Duodenal mucosa (tissue), 2 donors: ENCODE measurements around the gene PLXDC1.

ENCODE experiments used
- H3K27ac ChIP-seq: one replicate; pipeline ENCODE4 v1.7.0; 2013; ENCODE audit warnings: low read depth, low read length
- H3K27me3 ChIP-seq, 2 donors: one replicate each; pipeline ENCODE4 v1.7.0; 2013; ENCODE audit warnings: low read length in 2 of 2, control low read depth in 1 of 2; ENCODE audit not compliant: insufficient read depth in 2 of 2, control insufficient read depth in 1 of 2
- H3K36me3 ChIP-seq, 2 donors: one replicate each; pipeline ENCODE4 v1.7.0; 2013; ENCODE audit warnings: low read length in 2 of 2, control low read depth in 1 of 2; ENCODE audit not compliant: insufficient read depth in 2 of 2, control insufficient read depth in 1 of 2
- H3K4me1 ChIP-seq, 2 donors: one replicate each; pipeline ENCODE4 v1.7.0; 2013; ENCODE audit warnings: low read length in 2 of 2, control low read depth in 1 of 2; ENCODE audit not compliant: insufficient read depth in 2 of 2, control insufficient read depth in 1 of 2
- H3K4me3 ChIP-seq, 2 donors: one replicate each; pipeline ENCODE4 v1.7.0; 2013; ENCODE audit warnings: low read length in 2 of 2, low read depth in 1 of 2
- H3K9ac ChIP-seq, 2 donors: one replicate each; pipeline ENCODE4 v1.7.0; 2013; ENCODE audit warnings: low read length in 2 of 2, low read depth in 1 of 2
- H3K9me3 ChIP-seq, 2 donors: one replicate each; pipeline ENCODE4 v1.7.0; 2013; ENCODE audit warnings: low read length in 2 of 2, control low read depth in 1 of 2; ENCODE audit not compliant: control insufficient read depth in 1 of 2

The PLXDC1 gene

DNA sequence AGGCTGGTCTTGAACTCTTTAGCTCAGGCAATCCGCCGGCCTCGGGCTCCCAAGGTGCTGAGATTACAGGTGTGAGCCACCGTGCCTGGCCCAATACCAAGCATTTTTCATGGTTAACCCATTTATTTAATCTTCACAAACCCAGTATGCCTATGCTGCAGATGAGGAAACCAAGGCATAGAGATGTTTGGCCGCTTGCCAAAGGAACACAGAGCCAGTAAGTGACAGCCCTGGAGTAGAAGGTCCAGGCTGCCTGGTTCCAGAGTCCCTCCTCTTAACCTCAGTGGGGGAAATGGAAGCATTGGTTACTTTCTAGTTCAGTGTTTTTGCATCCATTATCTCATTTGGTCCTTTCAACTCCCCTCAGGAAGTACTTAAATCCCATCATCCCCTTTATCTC lies 29.9 kb upstream of the PLXDC1 start:
- H3K27me3 ChIP-seq, result no peaks in the 10 kb centered on the region
- peaks cover under 1 to 10% of the 10 kb centered on the region in 2 donors for H3K4me1 ChIP-seq
- no peak overlapping the region for H3K4me3 ChIP-seq
- no peak overlapping the region for H3K9ac ChIP-seq
- H3K9me3 ChIP-seq, result no peaks in the 10 kb centered on the region
- no peak overlapping the region for H3K27ac ChIP-seq
- peaks cover 0 to 24% of the 10 kb centered on the region in 2 donors for H3K36me3 ChIP-seq

DNA sequence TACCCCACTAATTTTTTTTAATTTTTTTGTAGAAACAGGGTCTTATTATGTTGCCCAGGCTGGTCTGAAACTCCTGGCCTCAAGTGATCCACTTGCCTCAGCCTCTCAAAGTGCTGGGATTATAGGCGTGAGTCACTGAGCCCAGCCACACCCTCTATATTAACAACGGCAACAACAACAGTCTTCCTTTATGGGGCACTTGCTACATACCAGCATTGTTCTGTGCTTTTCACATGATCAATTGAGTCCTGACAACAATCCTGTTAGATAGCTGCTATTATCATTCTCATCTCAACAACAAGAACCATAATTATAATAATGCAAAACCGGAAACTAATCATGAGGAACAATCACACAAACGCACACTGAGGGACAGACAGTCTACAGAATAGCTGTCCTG lies 27.1 kb upstream of the PLXDC1 start:
- no peak overlapping the region for H3K4me3 ChIP-seq
- H3K36me3 ChIP-seq, result peaks cover 0 to 8% of the 10 kb centered on the region in 2 donors
- peaks cover 13 to 24% of the 10 kb centered on the region in 2 donors for H3K4me1 ChIP-seq
- no peaks in the 10 kb centered on the region for H3K9me3 ChIP-seq
- no peaks in the 10 kb centered on the region for H3K27me3 ChIP-seq
- no peak overlapping the region for H3K27ac ChIP-seq
- no peak overlapping the region for H3K9ac ChIP-seq

GRCh38 chr17:39177256-39177655 lies 25.8 kb upstream of the PLXDC1 start:
- peaks cover 13 to 24% of the 10 kb centered on the region in 2 donors for H3K4me1 ChIP-seq
- no peak overlapping the region for H3K27ac ChIP-seq
- no peaks in the 10 kb centered on the region for H3K9me3 ChIP-seq
- H3K9ac ChIP-seq, result no peak overlapping the region
- no peaks in the 10 kb centered on the region for H3K36me3 ChIP-seq
- H3K27me3 ChIP-seq, result no peaks in the 10 kb centered on the region
- no peak overlapping the region for H3K4me3 ChIP-seq

- Histone ChIP-seq H3K4me3 (peak overlapping the region in 1 of 2 donors; percentile 54), H3K9me3 (no peaks in the 10 kb centered on the region), H3K27ac (no peak overlapping the region), H3K27me3 (no peaks in the 10 kb centered on the region), H3K9ac (no peak overlapping the region), H3K36me3 (no peaks in the 10 kb centered on the region), H3K4me1 (peaks cover 13 to 24% of the 10 kb centered on the region in 2 donors)
These were observed 24.3 kb upstream of the PLXDC1 start for GRCh38 chr17:39175695-39176093.

DNA sequence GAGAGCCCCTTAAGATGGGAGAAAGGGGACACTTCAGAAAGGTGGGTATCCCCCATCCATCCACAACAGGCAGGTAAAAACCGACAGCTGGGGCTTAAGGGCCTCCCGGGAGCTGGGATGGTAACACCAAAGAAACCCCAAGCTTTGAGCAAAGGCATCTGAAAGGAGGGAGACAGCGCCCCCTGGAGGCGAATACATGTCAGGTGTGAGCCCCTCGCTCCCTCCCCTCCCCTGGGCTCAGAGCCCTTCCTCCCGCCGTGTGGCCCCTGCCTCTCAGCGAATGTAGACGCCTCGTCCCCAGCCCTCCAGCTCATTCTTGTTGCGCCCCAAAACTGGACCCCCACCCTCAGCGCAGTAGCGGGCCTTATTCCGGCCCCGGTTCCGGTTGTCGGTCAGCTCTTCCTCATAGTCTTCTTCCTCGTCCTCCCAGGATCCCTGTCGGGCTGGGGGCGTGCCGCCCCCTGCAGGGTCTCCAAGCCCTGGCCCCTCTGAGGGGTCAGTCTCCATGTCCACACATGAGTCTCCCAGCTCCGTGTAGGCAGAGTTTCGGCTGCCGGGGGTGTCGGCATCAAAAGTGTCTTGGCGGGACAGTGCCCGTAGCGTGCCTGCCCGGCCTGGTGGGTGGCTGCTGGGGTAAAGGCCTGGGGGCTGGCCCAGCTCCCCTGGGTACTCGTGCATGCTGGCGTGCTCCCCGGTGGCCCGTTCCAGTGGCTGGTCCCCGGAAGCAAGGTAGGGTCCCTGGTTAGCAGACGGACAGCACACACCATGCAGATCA lies 23.7 kb upstream of the PLXDC1 start:
- Histone ChIP-seq H3K9me3 (no peaks in the 10 kb centered on the region), H3K27ac (no peak overlapping the region), H3K27me3 (no peaks in the 10 kb centered on the region), H3K9ac (no peak overlapping the region), H3K36me3 (no peaks in the 10 kb centered on the region), H3K4me1 (peaks cover 13 to 24% of the 10 kb centered on the region in 2 donors), H3K4me3 (peak overlapping the region; percentile 12 to 54)

GRCh38 chr17:39173526-39174274 lies 22.3 kb upstream of the PLXDC1 start:
- no peak overlapping the region for H3K27ac ChIP-seq
- peaks cover 13 to 23% of the 10 kb centered on the region in 2 donors for H3K4me1 ChIP-seq
- H3K9ac ChIP-seq, result no peak overlapping the region
- no peaks in the 10 kb centered on the region for H3K27me3 ChIP-seq
- H3K4me3 ChIP-seq, result no peak overlapping the region
- H3K9me3 ChIP-seq, result no peaks in the 10 kb centered on the region
- H3K36me3 ChIP-seq, result no peaks in the 10 kb centered on the region

DNA sequence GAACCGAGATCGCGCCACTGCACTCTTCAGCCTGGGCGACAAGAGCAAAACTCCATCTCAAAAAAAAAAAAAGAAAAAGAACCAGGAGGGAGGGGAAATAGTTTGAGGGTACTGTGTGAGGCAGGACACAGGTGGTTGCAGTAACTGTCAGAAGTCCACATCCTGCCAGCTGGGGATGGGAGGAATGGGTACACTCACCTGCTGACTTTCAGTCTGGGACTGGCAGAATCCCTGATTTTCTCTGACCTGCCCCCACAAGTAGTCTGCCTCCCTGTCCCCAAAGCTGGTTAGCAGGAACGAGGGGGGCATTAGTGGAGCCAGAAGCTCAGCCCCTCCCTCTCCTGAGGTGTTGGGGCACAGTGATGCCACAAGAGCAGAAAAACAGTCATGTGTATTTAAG lies 21.6 kb upstream of the PLXDC1 start:
- Histone ChIP-seq H3K27me3 (no peaks in the 10 kb centered on the region), H3K9me3 (no peaks in the 10 kb centered on the region), H3K4me3 (no peak overlapping the region), H3K36me3 (no peaks in the 10 kb centered on the region), H3K27ac (no peak overlapping the region), H3K9ac (no peak overlapping the region), H3K4me1 (peaks cover 13 to 20% of the 10 kb centered on the region in 2 donors)

DNA sequence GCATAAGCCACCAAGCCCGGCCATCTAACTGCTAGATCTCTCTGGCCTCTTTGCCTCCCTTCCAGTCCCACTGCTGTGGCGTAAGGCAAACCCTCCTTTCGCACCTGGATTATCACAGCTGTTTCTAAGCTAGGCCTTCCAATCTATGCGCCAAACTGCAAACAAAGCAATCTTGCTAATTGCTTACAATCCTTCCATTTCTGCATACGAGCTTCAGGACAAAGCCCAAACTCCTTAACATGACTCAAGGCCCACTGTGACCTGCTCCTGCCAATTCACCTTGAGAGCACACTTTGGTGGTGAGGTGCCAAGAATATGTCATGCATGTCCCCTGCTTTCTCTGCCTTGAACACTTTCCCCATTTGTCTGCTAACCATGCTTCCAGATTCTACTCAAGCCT lies 20.5 kb upstream of the PLXDC1 start:
- Histone ChIP-seq H3K4me1 (peaks cover 13 to 14% of the 10 kb centered on the region in 2 donors), H3K27ac (no peak overlapping the region), H3K27me3 (no peaks in the 10 kb centered on the region), H3K9me3 (no peaks in the 10 kb centered on the region), H3K36me3 (no peaks in the 10 kb centered on the region), H3K4me3 (no peak overlapping the region), H3K9ac (no peak overlapping the region)

DNA sequence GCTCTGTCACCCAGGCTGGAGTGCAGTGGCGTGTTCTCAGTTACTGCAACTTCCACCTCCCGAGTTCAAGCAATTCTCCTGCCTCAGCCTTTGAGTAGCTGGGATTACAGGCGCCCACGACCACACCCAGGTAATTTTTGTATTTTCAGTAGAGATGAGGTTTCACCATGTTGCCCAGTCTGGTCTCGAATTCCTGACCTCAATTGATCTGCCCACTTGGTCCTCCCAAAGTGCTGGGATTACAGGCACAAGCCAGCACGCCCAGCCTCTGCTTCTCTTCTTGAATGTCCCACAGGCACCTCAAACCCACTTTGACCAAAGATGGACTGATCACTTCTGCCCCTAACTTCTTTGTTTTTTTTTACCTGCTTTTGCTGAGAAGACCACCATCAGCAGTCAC lies 19.1 kb upstream of the PLXDC1 start:
- no peaks in the 10 kb centered on the region for H3K36me3 ChIP-seq
- no peak overlapping the region for H3K27ac ChIP-seq
- no peak overlapping the region for H3K4me3 ChIP-seq
- no peaks in the 10 kb centered on the region for H3K9me3 ChIP-seq
- no peaks in the 10 kb centered on the region for H3K27me3 ChIP-seq
- no peak overlapping the region for H3K9ac ChIP-seq
- peaks cover 14 to 15% of the 10 kb centered on the region in 2 donors for H3K4me1 ChIP-seq

DNA sequence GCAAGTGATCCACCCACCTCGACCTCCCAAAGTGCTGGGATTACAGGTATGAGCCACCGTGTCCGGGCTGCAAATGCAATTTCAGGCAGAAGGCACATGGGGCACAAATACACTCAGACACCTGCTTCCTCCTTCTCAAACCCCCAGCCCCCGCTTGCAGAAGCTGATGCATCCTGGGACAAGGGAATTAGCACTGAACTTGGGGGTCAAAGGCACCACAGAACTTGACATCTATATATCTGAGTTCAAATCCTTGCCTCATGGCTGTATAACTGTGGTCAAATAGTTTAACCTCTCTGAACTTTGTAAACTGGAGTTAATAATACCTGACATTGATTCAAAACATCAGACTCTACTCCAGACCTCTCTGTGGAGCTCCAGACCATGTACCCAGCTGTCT lies 18.7 kb upstream of the PLXDC1 start:
- Histone ChIP-seq H3K9ac (no peak overlapping the region), H3K9me3 (no peaks in the 10 kb centered on the region), H3K27ac (no peak overlapping the region), H3K4me3 (no peak overlapping the region), H3K4me1 (peaks cover 12% of the 10 kb centered on the region in 2 donors), H3K27me3 (no peaks in the 10 kb centered on the region), H3K36me3 (no peaks in the 10 kb centered on the region)
